ENCODE measurements around the gene TRAPPC1.
A peak's percentile ranks its signal among the peaks of the same experiment; 100 is the strongest.

The TRAPPC1 gene

DNA sequence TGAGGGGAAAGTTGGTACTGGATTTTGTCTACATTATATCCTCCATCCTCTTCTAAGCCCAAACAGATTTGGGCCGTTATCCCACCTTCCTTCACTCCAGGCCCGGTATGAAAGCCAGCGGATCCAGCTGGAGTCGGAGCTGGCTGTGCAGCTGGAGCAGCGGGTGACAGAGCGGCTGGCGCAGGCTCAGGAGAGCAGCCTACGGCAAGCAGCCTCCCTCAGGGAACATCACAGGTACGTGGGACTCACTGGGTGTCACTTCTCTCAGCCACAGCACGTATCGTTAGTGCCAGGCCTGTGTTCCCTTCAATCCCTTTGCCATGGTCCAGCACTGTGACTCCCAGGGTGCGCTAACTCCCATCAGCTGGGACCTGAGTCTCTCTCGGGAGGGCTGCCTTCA, 11.5 kb upstream of the TRAPPC1 start:
- FAIRE-seq (no peak), DNase-seq (ENCODE audit: insufficient read length, low spot score) (no peak)

DNA sequence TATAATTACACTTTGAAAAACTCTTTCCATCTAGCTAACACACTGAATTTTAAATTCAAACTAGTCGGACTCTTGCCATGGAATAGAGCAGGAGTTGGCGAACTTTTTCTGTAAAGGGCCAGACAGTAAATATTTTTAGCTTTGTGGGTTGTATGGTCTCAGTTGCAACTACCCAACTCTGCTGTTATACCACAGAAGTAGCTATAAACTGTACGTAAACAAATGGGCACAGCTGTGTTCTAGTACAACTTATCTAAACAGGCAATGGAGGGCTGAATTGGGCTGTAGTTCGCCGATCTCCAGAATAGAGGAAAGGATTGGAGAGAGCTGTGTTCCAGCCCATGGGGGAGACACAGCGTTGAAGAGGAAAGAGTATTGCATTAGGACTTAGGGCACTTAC, 9.0 kb upstream of the TRAPPC1 start:
- FAIRE-seq = no peak
- DNase-seq (ENCODE audit: insufficient read length, low spot score) = no peak

DNA sequence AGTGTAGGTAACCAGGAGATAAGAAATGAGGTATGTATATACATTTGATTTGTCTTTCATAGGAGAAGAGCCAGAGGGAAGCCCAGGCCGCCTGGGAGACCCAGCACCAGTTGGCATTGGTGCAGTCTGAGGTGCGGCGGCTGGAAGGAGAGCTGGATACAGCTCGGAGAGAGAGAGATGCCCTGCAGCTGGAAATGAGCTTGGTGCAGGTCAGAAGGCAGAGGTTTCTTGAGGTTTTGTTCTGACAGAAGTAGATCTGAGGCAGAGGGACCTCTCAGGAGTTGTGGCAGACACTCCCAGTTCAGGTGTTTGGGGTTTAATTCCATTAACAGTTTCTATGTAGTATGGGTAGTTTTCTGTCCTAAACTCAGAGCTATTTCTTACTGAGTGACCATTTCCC, 8.3 kb upstream of the TRAPPC1 start:
- DNase-seq (ENCODE audit: insufficient read length, low spot score) (no peak), FAIRE-seq (no peak)

DNA sequence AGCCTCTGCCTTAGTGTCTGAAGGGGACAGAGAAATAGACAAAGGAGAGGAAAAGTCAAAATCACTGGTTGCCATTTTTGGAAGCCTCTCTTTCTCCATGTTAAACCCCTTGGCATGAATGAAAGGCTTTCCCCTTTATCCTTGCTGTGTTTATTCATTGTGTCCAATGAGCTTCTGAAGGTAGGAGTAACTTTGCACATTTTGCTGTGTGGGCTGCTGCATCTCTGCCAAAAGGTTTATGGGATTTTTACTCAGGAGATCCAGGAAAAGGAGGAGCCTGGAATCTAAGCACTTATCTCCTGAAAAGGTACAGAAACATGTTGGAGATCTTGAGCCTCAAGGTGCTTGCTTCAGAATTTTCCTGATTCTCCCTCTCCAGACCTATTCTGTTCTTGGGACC, 4.1 kb upstream of the TRAPPC1 start:
- no peak for FAIRE-seq

DNA sequence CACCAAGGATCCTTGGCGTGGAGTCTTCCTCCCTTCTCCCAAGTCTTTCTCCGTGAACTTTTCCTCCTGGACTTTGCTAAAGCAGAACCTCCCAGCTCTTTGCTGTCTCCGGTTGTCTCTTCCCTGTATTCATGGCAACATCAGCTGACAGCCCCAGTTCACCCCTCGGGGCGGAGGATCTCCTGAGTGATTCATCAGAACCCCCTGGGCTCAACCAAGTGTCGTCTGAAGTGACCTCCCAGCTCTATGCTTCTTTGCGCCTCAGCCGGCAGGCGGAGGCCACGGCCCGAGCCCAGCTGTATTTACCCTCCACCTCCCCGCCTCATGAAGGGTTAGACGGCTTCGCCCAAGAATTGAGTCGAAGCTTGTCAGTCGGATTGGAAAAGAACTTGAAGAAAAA, 1.2 kb upstream of the TRAPPC1 start:
- no peak for DNase-seq (ENCODE audit: insufficient read length, low spot score)
- FAIRE-seq = peak; percentile 76

More for the DNA sequence above, 4.1 kb upstream of the TRAPPC1 start:
- no peak for DNase-seq (ENCODE audit: insufficient read length, low spot score)

DNA sequence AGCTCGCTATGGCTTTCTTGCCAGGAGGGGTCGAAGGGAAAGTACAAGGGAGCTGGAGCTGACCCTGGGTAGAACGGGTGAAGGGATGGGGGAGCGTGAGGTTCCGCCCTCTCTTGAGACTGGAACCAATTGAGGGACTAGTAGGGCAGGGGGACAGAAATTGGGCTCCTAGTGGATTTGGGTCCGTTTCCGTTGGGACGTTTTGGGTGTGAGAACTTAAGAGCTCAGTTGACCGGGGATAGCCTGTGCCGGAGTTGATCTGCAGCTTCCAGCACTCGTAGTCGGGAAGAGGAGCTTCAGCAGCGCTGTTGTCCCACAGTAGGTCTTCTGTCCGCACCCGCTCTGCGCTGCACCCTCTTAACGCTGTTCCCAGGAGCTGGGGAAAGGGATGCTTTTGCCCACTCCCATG, 741 bp upstream of the TRAPPC1 start:
- FAIRE-seq = peak; percentile 11
- no peak for DNase-seq (ENCODE audit: insufficient read length, low spot score)

DNA sequence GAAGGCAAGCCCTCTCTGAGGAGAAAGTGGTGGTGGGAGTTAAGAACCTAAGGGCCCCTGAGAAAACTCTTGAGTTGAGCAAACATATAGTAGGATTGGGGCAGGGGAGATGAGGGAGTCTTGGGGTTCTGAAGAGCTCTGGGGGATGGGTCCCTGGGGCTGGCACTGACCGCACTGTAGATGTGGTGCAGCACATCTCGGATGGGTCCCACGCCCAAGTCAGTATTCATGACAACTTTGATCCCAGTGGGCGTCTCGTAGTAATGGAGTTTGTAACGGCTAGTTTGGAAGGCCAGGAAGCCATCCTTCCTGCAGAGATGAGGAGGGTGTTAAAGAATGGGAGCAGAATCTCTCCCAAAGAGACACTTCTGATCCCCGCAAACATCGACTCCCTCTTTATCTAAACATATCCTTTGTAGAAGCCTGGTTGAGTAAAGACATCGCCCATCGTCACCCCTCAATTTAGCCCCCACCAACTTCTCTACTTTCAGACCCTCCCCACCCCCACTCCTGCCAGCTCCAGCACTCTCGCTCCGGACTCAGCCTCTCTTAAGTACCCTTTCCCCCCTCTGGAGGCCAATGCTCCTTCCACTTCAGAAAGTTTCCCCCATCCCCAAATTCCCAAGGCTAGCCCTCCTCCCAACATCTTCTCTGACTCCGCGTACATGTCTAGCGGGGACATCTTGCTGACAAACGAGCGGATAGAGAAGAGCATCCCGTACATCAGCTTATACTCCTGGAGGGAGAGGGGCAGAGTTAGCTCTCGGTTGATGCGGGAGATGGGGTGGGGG, 710 bp downstream of the TRAPPC1 start:
- FAIRE-seq = no peak

DNA sequence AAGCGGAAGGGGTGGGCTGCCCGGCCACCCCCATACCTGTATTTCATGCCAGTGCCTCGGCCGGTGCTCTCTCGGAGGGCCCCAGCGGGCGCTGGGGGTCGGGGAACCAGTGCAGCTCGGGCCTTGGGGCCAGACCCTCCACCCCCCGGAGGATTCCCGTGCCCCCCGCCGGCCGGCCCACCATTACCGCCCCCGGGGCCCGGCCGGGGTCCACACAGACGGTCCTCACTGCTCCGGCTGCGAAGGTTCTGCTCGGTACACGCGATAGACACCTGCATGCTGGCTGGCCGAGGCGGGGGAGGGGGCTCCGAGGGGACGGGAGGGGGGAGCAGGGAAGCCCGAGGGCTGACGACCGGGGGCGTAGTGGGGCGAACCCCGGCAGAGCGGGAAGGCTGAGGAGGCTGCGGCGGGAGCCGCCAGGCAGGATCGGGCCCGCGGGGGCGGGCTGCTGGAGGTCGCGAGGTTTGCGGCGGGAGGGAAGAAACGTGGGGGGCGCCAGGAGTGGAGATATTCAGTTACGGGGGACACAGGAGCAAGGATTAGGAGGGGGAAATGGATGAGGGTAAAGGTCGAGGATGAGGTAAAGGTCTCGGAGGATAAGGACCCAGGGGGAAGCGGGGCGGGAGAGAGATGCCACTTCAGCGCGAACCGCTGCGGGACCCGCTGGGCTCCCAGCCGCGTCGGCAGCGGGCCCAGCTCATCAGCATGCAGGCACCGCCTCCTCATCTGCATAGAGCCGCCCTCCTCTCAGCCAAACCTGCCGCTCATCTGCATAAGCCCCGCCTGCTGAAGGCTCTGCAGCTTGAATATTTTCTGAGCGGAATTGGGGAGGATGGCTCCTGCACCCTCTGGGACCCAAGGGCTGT, 2.4 kb downstream of the TRAPPC1 start, which contains the start of gene KCNAB3:
Gene KCNAB3 (minus strand): TSS at position 699 of the 866 bp plus-strand sequence. CDS start 421 bp downstream, at position 278.
- DNase-seq (ENCODE audit: insufficient read length, low spot score) (no peak), FAIRE-seq (no peak)

More for the DNA sequence above, 710 bp downstream of the TRAPPC1 start:
- DNase-seq (ENCODE audit: insufficient read length, low spot score) = peak; percentile 43

DNA sequence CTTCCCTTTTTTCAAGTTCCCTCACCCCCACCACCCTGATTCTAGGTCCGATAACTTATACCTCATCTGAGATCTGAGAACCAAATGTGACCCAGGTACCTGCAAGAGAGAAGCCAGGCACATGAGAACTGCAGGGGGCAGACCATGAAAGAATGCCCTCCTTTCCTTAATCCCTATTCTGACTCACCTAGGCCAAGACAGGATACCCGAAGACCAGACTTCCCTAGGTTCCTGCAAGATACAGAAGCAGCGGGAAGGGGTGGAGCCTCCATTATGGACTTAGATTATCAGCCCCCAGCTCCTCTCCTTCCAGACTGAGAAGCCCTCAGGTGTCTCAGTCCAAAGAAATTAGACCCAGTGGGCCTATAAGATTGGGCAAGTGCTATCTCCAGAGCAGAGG, 4.2 kb downstream of the TRAPPC1 start:
- FAIRE-seq (no peak), DNase-seq (ENCODE audit: insufficient read length, low spot score) (no peak)

DNA sequence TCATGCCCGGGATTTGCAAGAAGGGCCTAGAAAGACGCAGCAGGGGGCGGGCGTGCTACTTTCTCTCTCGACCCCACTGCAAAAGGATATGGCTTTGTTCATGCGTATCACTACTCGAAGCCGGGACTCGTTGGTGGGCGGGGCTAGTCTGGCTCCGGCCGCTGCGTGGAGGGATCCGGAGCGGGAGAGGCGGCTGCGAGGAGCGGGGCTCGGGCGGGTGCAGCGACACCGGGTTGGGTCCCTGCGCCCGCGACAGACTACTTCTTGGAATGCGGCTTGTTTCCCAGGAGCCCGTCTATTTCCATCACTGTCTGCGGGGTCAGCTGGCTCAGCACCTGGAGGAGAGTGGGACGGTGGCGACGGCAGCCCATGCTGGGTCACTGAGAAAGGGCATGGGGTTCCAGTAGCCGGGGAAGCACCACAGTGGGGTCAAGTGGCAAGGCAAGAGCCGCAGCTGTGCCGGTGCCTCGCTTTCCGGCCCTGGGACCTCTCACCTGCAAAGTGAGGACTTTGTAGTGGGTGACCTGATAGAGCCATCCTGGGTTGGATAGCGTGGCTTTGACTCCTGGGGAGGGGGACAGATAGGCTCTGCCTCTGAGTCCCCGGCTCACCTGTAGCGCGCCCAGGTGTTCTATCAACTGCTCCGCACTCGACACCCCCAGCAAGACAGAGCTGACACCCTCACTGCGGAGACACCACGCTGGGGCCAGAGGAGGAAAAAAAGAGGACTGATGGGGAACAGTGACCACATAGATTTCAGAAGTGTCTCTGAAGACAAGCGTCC, 8.7 kb downstream of the TRAPPC1 start:
- FAIRE-seq = peak; percentile 89

DNA sequence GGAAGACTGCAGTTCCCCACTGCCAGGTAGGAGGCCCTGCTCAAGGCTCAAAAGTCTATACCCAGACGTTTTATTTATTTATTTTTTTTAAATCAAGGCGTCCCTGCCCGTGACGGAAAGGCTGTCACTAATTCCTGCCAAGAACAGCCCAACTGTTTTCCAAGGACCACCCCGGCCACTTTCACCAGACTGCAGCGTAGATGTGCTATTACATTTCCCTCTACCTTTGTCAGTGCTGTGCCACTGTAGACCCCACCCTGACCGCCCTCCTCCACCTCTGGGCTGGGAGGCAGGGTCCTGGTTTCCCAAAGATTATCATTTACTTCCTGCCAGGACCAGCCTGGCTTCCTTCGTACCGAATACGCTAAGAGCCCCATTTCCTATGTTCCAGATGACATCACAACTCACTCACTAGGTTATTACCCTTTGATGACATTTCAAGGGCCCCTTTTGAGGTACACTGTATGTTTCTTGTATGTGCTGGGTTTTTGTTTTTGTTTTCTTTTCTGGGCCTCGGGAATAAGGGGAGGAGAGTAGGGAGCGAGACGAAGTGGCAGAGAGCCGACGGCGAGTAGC, 9.4 kb downstream of the TRAPPC1 start:
- DNase-seq (ENCODE audit: insufficient read length, low spot score) (no peak), FAIRE-seq (no peak)

More for the DNA sequence above, 8.7 kb downstream of the TRAPPC1 start:
- peak; percentile 68 for DNase-seq (ENCODE audit: insufficient read length, low spot score)

DNA sequence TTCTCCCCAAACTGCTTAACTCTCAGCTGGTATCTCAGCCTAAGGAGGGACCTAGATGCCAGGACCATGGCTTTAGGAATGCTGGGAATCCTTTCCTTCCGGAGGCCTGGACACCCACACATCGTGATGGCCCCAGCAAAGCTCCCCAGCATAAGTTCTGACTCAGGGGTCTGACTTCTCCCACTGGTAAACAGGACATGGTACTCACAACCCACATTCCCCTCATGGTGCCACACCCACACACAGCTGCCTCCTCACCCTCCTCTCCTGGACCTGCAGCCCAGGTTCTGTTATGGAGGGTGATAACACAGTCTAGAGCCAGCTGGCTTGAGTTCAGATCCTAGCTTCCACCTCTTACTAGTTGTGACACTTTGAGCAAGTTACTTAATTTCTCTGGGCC, 14.9 kb downstream of the TRAPPC1 start:
- FAIRE-seq = no peak
- DNase-seq (ENCODE audit: insufficient read length, low spot score) = no peak

DNA sequence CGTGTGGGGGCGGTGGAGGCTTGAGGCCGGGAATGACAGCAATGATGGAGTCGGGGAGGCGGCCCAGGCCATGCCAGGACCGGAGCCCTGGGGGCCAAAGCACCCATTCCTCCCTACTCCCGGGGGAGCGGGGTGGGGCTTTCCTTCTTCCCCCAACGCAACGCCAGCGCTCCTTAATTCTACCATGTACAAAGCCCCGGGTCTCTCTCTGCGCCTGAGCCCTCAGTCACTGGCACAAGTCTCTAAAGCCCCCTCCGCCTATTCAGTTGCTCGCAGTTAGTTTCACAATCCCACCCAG, 15.4 kb downstream of the TRAPPC1 start:
- FAIRE-seq = no peak

DNA sequence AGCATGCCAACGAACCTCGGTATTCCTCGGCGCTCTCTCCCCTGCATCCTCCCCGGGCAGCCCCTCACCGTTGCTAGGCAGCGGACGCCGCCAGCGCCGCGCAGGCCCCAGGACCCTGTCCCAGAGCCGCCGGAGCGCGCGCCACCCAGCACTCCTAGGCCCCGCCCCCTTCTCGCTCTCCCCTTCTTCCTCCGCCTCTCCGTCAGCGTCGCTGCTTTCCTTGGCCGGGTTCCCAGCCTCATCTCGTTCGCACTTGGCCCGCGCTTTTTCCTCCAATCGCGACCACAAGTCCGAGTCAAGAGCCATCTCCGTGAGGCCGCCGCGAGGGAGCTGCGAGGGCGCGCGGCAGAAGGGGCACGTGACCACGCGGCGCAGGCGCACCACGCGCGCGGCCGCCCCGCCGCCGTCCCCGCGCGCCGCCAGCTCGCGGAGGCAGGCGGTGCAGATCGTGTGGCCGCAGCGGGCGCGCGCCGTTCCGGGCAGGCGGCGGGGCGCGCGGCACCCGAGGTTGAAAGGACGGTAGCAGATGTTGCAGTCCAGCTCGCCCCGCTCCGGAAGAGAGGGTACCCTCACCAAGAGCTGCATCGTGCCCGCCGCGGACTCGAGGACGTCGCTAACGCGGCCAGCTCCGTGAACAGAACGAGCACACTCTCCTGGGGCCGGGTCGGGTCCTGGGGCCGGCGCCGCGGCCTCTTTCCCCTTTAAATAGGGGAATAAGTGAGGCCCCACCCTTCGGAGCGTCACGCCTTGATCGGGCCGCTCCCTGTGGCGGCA, 15.9 kb downstream of the TRAPPC1 start, which contains the start of gene RNF227:
Gene RNF227 (minus strand): TSS at position 679 of the 774 bp plus-strand sequence. CDS start 94 bp downstream, at position 585.
- FAIRE-seq (peak; percentile 86), DNase-seq (ENCODE audit: insufficient read length, low spot score) (peak; percentile 76)

More for the DNA sequence above, 15.4 kb downstream of the TRAPPC1 start:
- no peak for DNase-seq (ENCODE audit: insufficient read length, low spot score)

DNA sequence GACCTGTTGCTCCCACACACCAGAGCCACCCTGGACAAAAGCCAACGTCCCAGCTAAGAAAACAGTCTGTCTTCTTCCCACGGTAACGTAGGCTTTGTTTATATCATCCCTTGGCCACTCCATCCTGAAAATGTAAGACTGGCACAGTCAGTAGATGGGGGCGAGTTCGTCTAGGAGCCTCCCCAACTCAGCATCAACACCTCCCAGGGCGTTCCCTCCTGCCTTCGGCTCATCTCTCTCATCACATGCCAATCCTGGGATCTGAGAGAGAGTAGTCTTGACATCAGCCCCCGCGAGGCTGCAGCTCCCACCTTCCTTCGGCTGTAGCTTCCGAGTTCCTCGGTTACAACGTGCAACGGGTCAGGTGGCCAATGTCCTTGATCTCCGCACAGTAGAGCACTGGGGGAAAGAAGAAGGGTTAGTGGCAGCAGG, 16.6 kb downstream of the TRAPPC1 start:
- no peak for FAIRE-seq

DNA sequence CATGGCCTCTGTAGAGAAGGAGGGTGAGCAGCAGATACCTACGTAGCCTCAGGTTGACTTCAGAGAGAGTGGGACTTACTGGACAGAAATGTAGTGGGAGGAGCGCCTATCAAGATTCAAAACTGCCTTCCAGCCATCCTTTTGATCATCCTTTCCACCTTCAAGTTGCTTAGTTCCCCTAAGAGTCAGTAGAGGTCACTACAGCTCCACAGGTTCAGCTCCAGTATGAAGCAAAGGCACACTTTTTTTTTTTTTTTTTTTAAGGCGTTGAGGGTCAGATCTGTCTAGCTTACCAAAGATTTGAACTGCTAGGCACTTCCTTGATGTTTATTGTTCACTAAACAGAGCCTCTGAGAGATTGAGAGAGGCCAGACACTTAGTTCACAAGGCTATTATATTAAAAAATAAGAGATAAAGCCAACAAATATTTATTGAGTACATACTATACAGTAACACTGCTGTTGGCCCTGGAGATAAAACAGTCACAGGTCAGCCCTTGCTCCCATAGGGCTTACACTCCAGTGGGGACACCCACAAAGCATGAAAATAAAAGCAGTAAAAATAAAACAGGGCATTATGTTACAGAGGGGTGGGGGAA, 18.7 kb downstream of the TRAPPC1 start:
- DNase-seq (ENCODE audit: insufficient read length, low spot score) (peak; percentile 76), FAIRE-seq (peak; percentile 94)

More for the DNA sequence above, 16.6 kb downstream of the TRAPPC1 start:
- no peak for DNase-seq (ENCODE audit: insufficient read length, low spot score)

DNA sequence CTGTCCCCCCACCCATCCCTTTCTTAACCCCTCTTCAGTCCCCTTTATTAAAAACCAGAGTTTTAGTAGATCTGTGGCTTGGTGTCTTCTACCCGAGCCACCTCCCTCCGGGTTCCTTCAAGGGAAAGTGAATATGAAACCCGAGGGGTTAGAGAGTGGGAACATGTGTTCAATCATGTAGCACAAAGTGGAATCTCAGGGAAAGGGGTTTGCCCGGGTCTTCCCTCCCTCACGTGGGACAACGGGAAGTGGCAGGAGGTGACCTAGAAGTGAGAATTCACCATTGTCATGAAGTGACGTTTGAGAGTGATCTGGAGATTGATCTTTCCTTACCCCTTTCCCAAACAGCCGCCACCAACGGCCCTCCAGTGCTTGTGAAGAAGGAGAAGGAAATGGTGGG, 20.6 kb downstream of the TRAPPC1 start:
- DNase-seq (ENCODE audit: insufficient read length, low spot score) = no peak
- no peak for FAIRE-seq

DNA sequence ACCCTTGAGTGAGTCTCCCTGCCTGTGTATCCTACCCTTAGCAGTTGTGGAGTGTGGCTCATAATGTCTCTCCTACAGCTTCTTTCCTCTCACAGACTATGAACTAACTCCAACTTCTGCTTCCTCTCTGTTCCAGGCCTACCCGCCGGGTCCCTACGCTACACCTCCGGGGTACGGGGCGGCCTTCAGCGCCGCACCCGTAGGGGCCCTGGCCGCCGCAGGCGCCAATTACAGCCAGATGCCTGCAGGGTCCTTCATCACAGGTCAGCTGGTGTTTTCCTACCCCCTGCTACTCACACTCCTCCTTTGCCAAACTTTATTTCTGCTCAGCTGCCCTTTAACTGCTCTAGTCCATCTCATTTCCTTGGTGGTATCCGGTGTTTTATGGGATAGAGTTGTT, 21.0 kb downstream of the TRAPPC1 start:
- DNase-seq (ENCODE audit: insufficient read length, low spot score) (no peak), FAIRE-seq (no peak)

DNA sequence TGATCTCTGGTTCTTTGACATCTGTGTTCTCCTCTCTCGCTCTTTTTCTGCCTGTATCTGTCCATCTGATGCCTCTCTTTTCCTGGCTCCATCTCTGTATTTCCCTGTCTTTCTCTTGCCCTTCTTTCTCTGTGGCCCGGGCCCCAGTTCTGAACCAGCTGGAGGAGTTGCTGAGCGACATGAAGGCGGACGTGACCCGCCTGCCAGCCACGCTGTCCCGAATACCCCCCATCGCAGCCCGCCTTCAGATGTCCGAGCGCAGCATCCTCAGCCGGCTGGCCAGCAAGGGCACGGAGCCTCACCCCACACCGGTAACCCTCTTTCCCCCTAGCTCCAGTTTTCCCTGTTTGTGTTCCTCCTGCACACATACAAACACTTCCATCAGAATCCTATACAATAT, 21.5 kb downstream of the TRAPPC1 start:
- FAIRE-seq (no peak), DNase-seq (ENCODE audit: insufficient read length, low spot score) (no peak)

Data from GM19239 (cell line).